Natural killer cell (primary cell): ENCODE data around the gene TMEM41A. TPM values are rescaled to one million over a fixed set of nuclear protein-coding genes. Genes with fewer than 3 reads are reported as not detected.

Experiments
- ATAC-seq, 3 donors: fragments of 150-1000 bp in 2 of 3; fragments of 200-7000 bp in 1 of 3; cut with Tn5 transposase; 1 replicate in 1 of 3; 2 replicates in 2 of 3; pipeline ENCODE4 v1.10.0; 2021; ENCODE audit warnings: mild to moderate bottlenecking in 2 of 3, moderate library complexity in 2 of 3
- DNase-seq, 2 donors: peaks; one replicate each; pipeline versions ENCODE4 v3.0.0 to v3.0.0-alpha.2; 2013 to 2021; ENCODE audit warnings: mixed read lengths in 1 of 2
- H3K27ac ChIP-seq: one replicate; pipeline ENCODE4 v1.5.1; 2013; ENCODE audit warnings: mild to moderate bottlenecking, low read length
- H3K27me3 ChIP-seq: one replicate; pipeline ENCODE4 v1.6.1; 2013; ENCODE audit warnings: low read length; ENCODE audit not compliant: control insufficient read depth, insufficient read depth
- H3K36me3 ChIP-seq: one replicate; pipeline ENCODE4 v1.6.1; 2013; ENCODE audit warnings: low read length; ENCODE audit not compliant: control insufficient read depth, insufficient read depth
- H3K4me1 ChIP-seq: one replicate; pipeline ENCODE4 v1.6.1; 2013; ENCODE audit warnings: low read length; ENCODE audit not compliant: control insufficient read depth, insufficient read depth
- H3K4me3 ChIP-seq: one replicate; pipeline ENCODE4 v1.5.1; 2013; ENCODE audit warnings: low read length
- H3K9me3 ChIP-seq: one replicate; pipeline ENCODE4 v1.6.1; 2013; ENCODE audit warnings: low read length; ENCODE audit not compliant: control insufficient read depth, insufficient read depth
- H3K27ac Mint-ChIP-seq, 2 donors: one replicate each; pipeline ENCODE4 v1.8.0; 2022; ENCODE audit warnings: mild to moderate bottlenecking in 2 of 2, mixed read lengths in 2 of 2, moderate library complexity in 1 of 2
- H3K27me3 Mint-ChIP-seq, 2 donors: one replicate each; pipeline ENCODE4 v1.8.0; 2022; ENCODE audit warnings: low read depth in 2 of 2, mixed read lengths in 2 of 2
- H3K36me3 Mint-ChIP-seq: one replicate; pipeline ENCODE4 v1.8.0; 2022; ENCODE audit warnings: mixed read lengths
- H3K4me1 Mint-ChIP-seq, 2 donors: one replicate each; pipeline ENCODE4 v1.8.0; 2022; ENCODE audit warnings: mixed read lengths in 2 of 2
- H3K4me3 Mint-ChIP-seq: one replicate; pipeline ENCODE4 v1.8.0; 2022; ENCODE audit warnings: mild to moderate bottlenecking, moderate library complexity, mixed read lengths
- H3K9me3 Mint-ChIP-seq, 2 donors: one replicate each; pipeline ENCODE4 v1.8.0; 2022; ENCODE audit warnings: mixed read lengths in 2 of 2
- CTCF ChIP-seq: fragments of 200-600 bp; IDR thresholded peaks from one replicate; pipeline ENCODE4 v1.8.0; 2022; ENCODE audit warnings: antibody characterized with exemption
- WGBS: methylation state at CpG from one replicate; pipeline ENCODE4 v1.1.7; 2013; ENCODE audit warnings: missing lambda C conversion rate; ENCODE audit not compliant: insufficient coverage; 5-methylcytosine and 5-hydroxymethylcytosine counted together
- intact Hi-C: fragments of 100-400 bp; cut with micrococcal nuclease; formaldehyde crosslinking; loops from one replicate; pipeline ENCODE4 v1.14.2; 2022
- total RNA-seq, 4 donors: library from RNA; stranded (reverse); fragments of 120-200 nt in 1 of 4; gene quantifications; one replicate each; pipeline versions ENCODE4 v1.2.3 to v1.2.4, GENCODE V29; 2013 to 2022

The TMEM41A gene
- total RNA-seq: 10 to 100 TPM; 28.3 to 35.4 (median 35.0) TPM
- total RNA-seq (2013): 19.9 TPM

GRCh38 chr3:185498503-185499396 lies at the start of gene TMEM41A:
TMEM41A (minus strand) TSS chr3:185499035; CDS start chr3:185498961, 74 bp downstream.
- no peak for TF ChIP-seq CTCF
- peaks cover 21% of the 10 kb centered on the region for H3K36me3 ChIP-seq
- Mint-ChIP-seq H3K27ac (peak within 1 kb of the TSS; percentile 82 to 91), H3K4me3 (peak within 1 kb of the TSS; percentile 97), H3K36me3 (peaks cover 7% of the 10 kb centered on the region), H3K4me1 (peaks cover 17 to 21% of the 10 kb centered on the region in 2 donors), H3K9me3 (no peaks in the 10 kb centered on the region), H3K27me3 (no peaks in the 10 kb centered on the region)
- peaks cover 15% of the 10 kb centered on the region for H3K4me1 ChIP-seq
- peak within 1 kb of the TSS; percentile 96 for H3K4me3 ChIP-seq
- no peaks in the 10 kb centered on the region for H3K27me3 ChIP-seq
- H3K27ac ChIP-seq: peak within 1 kb of the TSS; percentile 71
- intact Hi-C loops: loop anchor here (1.0 kb wide), 1 partner anchor 88 kb away; the partner anchor contains the start of gene SENP2
- no peaks in the 10 kb centered on the region for H3K9me3 ChIP-seq
- ATAC-seq: peak; percentile 98 to 99 (median 98)
- 2% methylated on average over 82 of the region's 82 CpGs for WGBS
- peak; percentile 86 to 90 for DNase-seq

GRCh38 chr3:185540695-185541094 lies 41.9 kb upstream of the TMEM41A start:
- Mint-ChIP-seq H3K27ac (no peak overlapping the region), H3K36me3 (no peaks in the 10 kb centered on the region), H3K4me3 (no peak overlapping the region), H3K27me3 (peaks cover 0 to 2% of the 10 kb centered on the region in 2 donors), H3K4me1 (peaks cover 0 to 6% of the 10 kb centered on the region in 2 donors), H3K9me3 (no peaks in the 10 kb centered on the region)
- Histone ChIP-seq H3K36me3 (no peaks in the 10 kb centered on the region), H3K27ac (no peak overlapping the region), H3K27me3 (no peaks in the 10 kb centered on the region), H3K4me3 (no peak overlapping the region), H3K4me1 (no peaks in the 10 kb centered on the region), H3K9me3 (no peaks in the 10 kb centered on the region)
- ATAC-seq (no peak), DNase-seq (no peak)
- intact Hi-C loops: no loop called here
- WGBS: 97% methylated on average over 5 of the region's 7 CpGs
- TF ChIP-seq CTCF: no peak

GRCh38 chr3:185539934-185540333 lies 41.1 kb upstream of the TMEM41A start:
- no peak overlapping the region for H3K4me3 Mint-ChIP-seq
- no peaks in the 10 kb centered on the region for H3K36me3 Mint-ChIP-seq
- H3K9me3 Mint-ChIP-seq: no peaks in the 10 kb centered on the region
- Histone ChIP-seq H3K4me1 (no peaks in the 10 kb centered on the region), H3K4me3 (no peak overlapping the region), H3K36me3 (no peaks in the 10 kb centered on the region), H3K9me3 (no peaks in the 10 kb centered on the region), H3K27ac (no peak overlapping the region), H3K27me3 (no peaks in the 10 kb centered on the region)
- DNase-seq: no peak
- H3K27me3 Mint-ChIP-seq: peaks cover 0 to 2% of the 10 kb centered on the region in 2 donors
- intact Hi-C loops: no loop called here
- no peak overlapping the region for H3K27ac Mint-ChIP-seq
- H3K4me1 Mint-ChIP-seq: peaks cover 0 to 6% of the 10 kb centered on the region in 2 donors
- no peak for ATAC-seq
- TF ChIP-seq CTCF: no peak
- whole genome bisulfite sequencing: 92% methylated on average over 2 of the region's 2 CpGs
